ENCODE results near the gene PRLR.
A peak's percentile ranks its signal among the peaks of the same experiment; 100 is the strongest.
"Not testable (repeated sequence)": the region's sequence is repeated elsewhere in the genome, so short reads cannot be mapped to it uniquely, and the experiment has no call there.

The PRLR gene

GRCh38 chr5:35122819-35123218, 107.5 kb downstream of the PRLR start:
- DNase-seq: no peak

GRCh38 chr5:35120715-35121114, 109.6 kb downstream of the PRLR start:
- DNase-seq: no peak

- DNase-seq: no peak
Measured at GRCh38 chr5:35117967-35118366, 112.3 kb downstream of the PRLR start.

GRCh38 chr5:35115920-35116319, 114.4 kb downstream of the PRLR start:
- DNase-seq: no peak

GRCh38 chr5:35114698-35115097, 115.6 kb downstream of the PRLR start:
- no peak for DNase-seq

GRCh38 chr5:35112300-35112699, 118.0 kb downstream of the PRLR start:
- DNase-seq: no peak

GRCh38 chr5:35104550-35104949, 125.7 kb downstream of the PRLR start:
- DNase-seq: not testable (repeated sequence)

GRCh38 chr5:35103637-35104299, 126.5 kb downstream of the PRLR start:
- DNase-seq: no peak

GRCh38 chr5:35101720-35102119, 128.6 kb downstream of the PRLR start:
- DNase-seq: not testable (repeated sequence)

- DNase-seq: no peak
Measured at GRCh38 chr5:35101016-35101415, 129.3 kb downstream of the PRLR start.

- DNase-seq: no peak
Measured at GRCh38 chr5:35098214-35098613, 132.1 kb downstream of the PRLR start.

GRCh38 chr5:35096932-35097331, 133.4 kb downstream of the PRLR start:
- no peak for DNase-seq

GRCh38 chr5:35096216-35096615, 134.1 kb downstream of the PRLR start:
- no peak for DNase-seq

GRCh38 chr5:35095366-35095765, 134.9 kb downstream of the PRLR start:
- no peak for DNase-seq

GRCh38 chr5:35094948-35095347, 135.3 kb downstream of the PRLR start:
- no peak for DNase-seq

- DNase-seq: no peak
Measured at GRCh38 chr5:35092703-35093102, 137.6 kb downstream of the PRLR start.

- no peak for DNase-seq
Measured at GRCh38 chr5:35091704-35092103, 138.6 kb downstream of the PRLR start.

- DNase-seq: peak; percentile 40
Measured at GRCh38 chr5:35089334-35090314, 140.7 kb downstream of the PRLR start.

- DNase-seq: no peak
Measured at GRCh38 chr5:35087991-35088390, 142.3 kb downstream of the PRLR start.

- DNase-seq: no peak
Measured at GRCh38 chr5:35083150-35083549, 147.1 kb downstream of the PRLR start.

GRCh38 chr5:35082530-35082929, 147.8 kb downstream of the PRLR start:
- no peak for DNase-seq

- no peak for DNase-seq
Measured at GRCh38 chr5:35081134-35081533, 149.2 kb downstream of the PRLR start.

- no peak for DNase-seq
Measured at GRCh38 chr5:35073160-35073559, 157.1 kb downstream of the PRLR start.

- no peak for DNase-seq
Measured at GRCh38 chr5:35069188-35069587, 161.1 kb downstream of the PRLR start.
